GM12801 (cell line): ENCODE measurements around the gene TMEM209.

ENCODE experiments used
- TF ChIP-seq, protein P1 (sequence below): IDR thresholded peaks from one replicate; pipeline ENCODE4 v1.5.1; 2011; ENCODE audit warnings: control low read depth; ENCODE audit not compliant: insufficient read length; ENCODE audit errors: extremely low read depth

The TMEM209 gene

DNA sequence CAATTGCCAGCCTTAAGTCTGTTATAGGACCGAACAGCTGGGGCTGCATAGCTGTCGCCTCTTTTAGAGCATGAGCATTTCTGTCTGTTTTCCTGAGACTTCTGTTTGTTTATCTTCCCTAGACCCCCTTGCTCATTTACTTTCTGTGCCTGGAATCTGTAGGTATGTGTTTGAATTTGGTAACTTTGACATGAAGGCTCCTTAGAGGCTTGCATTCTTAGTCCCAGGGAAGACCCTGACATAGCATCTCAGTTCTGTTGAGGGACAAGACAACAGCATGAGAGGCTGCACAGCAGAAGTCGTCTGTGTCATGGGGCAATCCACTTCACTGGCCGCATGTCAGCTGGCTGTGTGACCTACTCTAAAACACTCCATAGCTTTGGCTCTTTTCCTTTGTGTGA lies 76.2 kb downstream of the TMEM209 start:
- TF ChIP-seq, protein P1, sequence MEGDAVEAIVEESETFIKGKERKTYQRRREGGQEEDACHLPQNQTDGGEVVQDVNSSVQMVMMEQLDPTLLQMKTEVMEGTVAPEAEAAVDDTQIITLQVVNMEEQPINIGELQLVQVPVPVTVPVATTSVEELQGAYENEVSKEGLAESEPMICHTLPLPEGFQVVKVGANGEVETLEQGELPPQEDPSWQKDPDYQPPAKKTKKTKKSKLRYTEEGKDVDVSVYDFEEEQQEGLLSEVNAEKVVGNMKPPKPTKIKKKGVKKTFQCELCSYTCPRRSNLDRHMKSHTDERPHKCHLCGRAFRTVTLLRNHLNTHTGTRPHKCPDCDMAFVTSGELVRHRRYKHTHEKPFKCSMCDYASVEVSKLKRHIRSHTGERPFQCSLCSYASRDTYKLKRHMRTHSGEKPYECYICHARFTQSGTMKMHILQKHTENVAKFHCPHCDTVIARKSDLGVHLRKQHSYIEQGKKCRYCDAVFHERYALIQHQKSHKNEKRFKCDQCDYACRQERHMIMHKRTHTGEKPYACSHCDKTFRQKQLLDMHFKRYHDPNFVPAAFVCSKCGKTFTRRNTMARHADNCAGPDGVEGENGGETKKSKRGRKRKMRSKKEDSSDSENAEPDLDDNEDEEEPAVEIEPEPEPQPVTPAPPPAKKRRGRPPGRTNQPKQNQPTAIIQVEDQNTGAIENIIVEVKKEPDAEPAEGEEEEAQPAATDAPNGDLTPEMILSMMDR, result no peak

DNA sequence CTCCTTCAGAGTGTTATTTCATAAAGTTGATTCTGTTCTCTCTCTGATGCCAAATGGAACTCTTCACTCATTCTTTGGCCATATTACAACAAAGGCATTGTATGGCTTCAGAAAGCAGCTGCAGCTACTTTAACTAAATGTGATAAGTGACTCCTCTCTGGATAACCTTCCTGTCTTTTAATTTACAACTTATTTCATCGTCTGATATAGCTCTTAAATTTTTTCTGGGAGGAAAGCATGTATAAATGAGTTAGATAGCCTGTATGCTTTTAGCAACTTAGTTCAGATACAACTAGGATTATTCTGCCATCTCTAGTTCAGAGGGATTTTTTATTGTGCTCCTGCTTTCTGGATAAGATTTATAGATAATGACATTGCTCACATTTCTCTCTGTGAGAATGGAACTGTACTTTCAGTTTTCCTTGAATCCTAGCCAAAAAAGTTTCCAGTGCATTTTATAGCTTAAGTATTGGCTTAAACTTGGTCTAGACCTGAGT lies 77.3 kb downstream of the TMEM209 start:
- TF ChIP-seq, protein P1, result no peak

DNA sequence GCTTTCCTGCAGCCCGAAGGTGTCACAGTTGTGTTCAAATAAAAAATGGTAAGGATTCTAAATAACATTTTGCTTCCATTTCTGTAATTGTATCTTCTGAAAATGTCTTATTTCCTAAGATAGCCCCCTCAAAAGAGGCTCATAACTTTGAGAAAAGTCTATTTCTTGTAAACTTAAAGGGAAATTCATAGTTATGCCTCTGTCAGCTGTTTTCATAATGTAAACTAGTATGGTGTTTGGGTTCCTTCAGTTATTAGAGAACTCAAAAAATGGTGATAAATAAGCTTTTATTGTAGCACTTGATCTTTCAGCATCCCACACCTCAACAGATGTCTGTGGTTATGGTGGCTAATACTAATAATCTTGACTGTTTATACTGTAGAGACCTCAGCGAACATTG lies 77.8 kb downstream of the TMEM209 start:
- TF ChIP-seq, protein P1, result no peak

DNA sequence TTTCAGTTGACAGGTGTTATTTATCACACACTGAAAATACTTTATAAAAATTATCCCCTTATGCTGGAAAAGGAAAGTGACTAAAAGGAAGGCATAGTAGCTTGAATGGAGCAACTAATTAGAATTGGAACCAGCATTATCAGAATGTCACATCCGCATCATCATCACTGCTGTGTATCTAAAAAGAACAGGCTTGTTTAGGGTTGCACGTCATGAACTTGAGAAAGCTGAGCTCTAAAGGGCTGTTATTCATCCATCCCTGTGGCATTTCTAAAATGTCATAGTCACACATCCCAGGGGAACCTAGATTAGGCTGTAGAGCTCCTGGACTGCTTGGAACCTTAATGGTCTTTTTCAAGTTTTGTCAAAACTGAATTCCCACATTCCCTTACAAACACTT lies 80.5 kb downstream of the TMEM209 start:
- TF ChIP-seq, protein P1, result no peak

DNA sequence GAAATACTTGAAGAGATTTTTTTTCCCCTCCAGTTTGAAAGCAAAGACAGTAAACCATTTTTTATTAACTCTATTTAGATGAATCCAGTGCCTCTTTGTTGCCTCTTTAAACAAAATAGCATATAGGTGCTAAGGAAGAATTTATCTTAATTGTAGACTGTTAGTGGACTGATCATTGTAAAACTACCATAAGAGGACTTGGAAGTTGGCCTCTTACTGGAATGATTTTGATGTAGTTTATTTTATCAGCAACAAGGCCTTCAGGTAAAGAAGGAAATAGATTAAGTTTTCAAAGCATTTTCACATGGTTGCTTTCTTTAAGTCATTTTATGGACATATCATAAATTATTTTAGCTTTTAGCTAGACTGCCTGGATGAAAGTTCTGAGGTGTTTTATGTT lies 81.7 kb downstream of the TMEM209 start:
- TF ChIP-seq, protein P1, result no peak

DNA sequence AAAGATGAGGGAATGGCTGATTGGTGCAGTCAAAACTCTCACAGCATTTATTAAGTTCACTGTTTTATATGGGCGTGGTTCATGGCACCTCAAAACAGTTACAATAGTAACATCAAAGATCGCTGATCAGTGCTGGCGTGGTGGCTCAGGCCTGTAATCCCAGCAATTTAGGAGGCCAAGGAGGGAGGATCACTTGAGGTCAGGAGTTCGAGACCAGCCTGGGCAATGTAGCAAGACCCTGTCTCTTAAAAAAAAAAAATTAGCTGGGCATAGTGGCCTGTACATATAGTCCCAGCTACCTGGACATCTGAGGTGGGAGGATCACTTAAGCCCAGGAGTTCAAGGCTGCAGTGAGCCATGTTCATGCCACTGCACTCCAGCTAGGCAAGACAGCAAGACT lies 86.4 kb downstream of the TMEM209 start:
- TF ChIP-seq, protein P1, result no peak

DNA sequence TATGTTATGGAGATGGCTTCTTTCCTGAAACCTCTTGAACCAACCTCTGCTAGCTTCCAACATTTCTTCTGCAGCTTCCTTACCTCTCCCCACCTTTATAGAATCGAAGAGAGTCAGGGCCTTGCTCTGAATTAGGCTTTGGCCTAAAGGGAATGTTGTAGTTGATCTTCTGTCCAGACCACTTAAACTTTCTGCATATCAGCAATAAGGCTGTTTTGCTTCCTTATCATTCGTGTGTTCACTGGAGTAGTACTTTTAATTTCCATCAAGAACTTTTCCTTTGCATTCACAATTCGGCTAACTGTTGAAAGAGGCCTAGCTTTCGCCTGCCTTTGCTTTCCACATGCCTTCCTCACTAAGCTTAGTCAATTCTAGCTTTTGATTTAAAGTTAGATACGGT lies 86.9 kb downstream of the TMEM209 start:
- TF ChIP-seq, protein P1, result no peak

DNA sequence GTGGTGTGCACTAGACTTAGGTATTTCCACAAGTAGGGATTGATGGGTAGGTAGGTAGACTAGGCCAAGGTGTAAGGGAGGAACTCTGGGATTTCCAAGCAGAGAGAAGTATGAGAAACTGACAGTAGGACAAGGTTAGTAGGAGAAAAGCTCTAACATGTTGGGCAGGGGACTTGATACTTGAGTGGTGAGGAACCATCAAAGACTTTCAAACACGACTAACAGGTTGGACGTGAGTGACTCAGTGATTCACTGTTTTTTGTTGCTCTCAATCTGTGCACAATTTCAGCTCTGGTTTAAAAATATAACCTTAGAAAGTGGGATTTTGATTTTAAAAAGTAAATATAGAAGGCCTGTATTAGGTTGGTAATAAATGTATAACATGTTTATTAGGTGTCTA lies 90.4 kb downstream of the TMEM209 start:
- TF ChIP-seq, protein P1, result no peak
